H9 (cell line): ENCODE measurements around the gene CFAP45. TPM values are rescaled to one million over a fixed set of nuclear protein-coding genes. Genes with fewer than 3 reads are reported as not detected.

Experiments
- DNase-seq: peaks from one replicate; pipeline ENCODE4 v3.0.0-alpha.2; 2017
- H2AFZ ChIP-seq: one replicate; pipeline ENCODE4 v1.6.1; 2013; ENCODE audit warnings: mild to moderate bottlenecking, low read length, control low read depth, moderate library complexity
- H2AK5ac ChIP-seq: 2 replicates; pipeline ENCODE4 v1.6.1; 2013; ENCODE audit warnings: low read length, control low read depth, mixed read lengths; ENCODE audit not compliant: insufficient read length
- H2BK120ac ChIP-seq: one replicate; pipeline ENCODE4 v1.6.1; 2013; ENCODE audit warnings: low read depth, mild to moderate bottlenecking, low read length, control low read depth, inconsistent platforms; ENCODE audit not compliant: poor library complexity, severe bottlenecking
- H2BK12ac ChIP-seq: 2 replicates; pipeline ENCODE4 v1.6.1; 2013; ENCODE audit warnings: low read length, control low read depth, mixed read lengths, low read depth; ENCODE audit not compliant: insufficient read length
- H2BK15ac ChIP-seq: 2 replicates; pipeline ENCODE4 v1.6.1; 2013; ENCODE audit warnings: low read depth, low read length, control low read depth
- H2BK20ac ChIP-seq: one replicate; pipeline ENCODE4 v1.6.1; 2013; ENCODE audit warnings: low read depth, mild to moderate bottlenecking, low read length, control low read depth, inconsistent platforms; ENCODE audit not compliant: poor library complexity, severe bottlenecking
- H2BK5ac ChIP-seq: 2 replicates; pipeline ENCODE4 v1.6.1; 2013; ENCODE audit warnings: low read length, control low read depth, mixed read lengths; ENCODE audit not compliant: insufficient read length
- H3K14ac ChIP-seq: 2 replicates; pipeline ENCODE4 v1.6.1; 2013; ENCODE audit warnings: low read length, control low read depth; ENCODE audit not compliant: insufficient read depth
- H3K18ac ChIP-seq: 2 replicates; pipeline ENCODE4 v1.6.1; 2013; ENCODE audit warnings: low read depth, mild to moderate bottlenecking, mixed read lengths, low read length, control low read depth; ENCODE audit not compliant: insufficient read length
- H3K23ac ChIP-seq: 2 replicates; pipeline ENCODE4 v1.6.1; 2013; ENCODE audit warnings: low read length, control low read depth, mixed read lengths, low read depth; ENCODE audit not compliant: insufficient read length
- H3K23me2 ChIP-seq: 2 replicates; pipeline ENCODE4 v1.6.1; 2013; ENCODE audit warnings: low read depth, mild to moderate bottlenecking, mixed read lengths, low read length, control low read depth; ENCODE audit not compliant: insufficient read length, poor library complexity, severe bottlenecking
- H3K27ac ChIP-seq: 2 replicates; pipeline ENCODE4 v1.5.1; 2013; ENCODE audit warnings: low read length, control low read depth, mixed read lengths, low read depth; ENCODE audit not compliant: insufficient read length
- H3K27me3 ChIP-seq: 2 replicates; pipeline ENCODE4 v1.6.1; 2013; ENCODE audit warnings: low read length, control low read depth, inconsistent platforms; ENCODE audit not compliant: insufficient read depth
- H3K4ac ChIP-seq: 2 replicates; pipeline ENCODE4 v1.6.1; 2013; ENCODE audit warnings: low read depth, mild to moderate bottlenecking, control low read depth, inconsistent platforms, low read length, moderate library complexity
- H3K4me1 ChIP-seq: 2 replicates; pipeline ENCODE4 v1.6.1; 2013; ENCODE audit warnings: low read length, control low read depth, inconsistent platforms; ENCODE audit not compliant: insufficient read depth
- H3K4me2 ChIP-seq: 2 replicates; pipeline ENCODE4 v1.6.1; 2013; ENCODE audit warnings: low read length, control low read depth, mixed read lengths; ENCODE audit not compliant: insufficient read length, insufficient read depth
- H3K56ac ChIP-seq: 2 replicates; pipeline ENCODE4 v1.6.1; 2013; ENCODE audit warnings: low read depth, mild to moderate bottlenecking, mixed read lengths, low read length, control low read depth; ENCODE audit not compliant: insufficient read length
- H3K79me1 ChIP-seq: 2 replicates; pipeline ENCODE4 v1.6.1; 2013; ENCODE audit warnings: low read depth, mild to moderate bottlenecking, moderate library complexity, low read length, control low read depth, inconsistent platforms; ENCODE audit not compliant: insufficient read depth, poor library complexity, severe bottlenecking
- H3K79me2 ChIP-seq: 2 replicates; pipeline ENCODE4 v1.6.1; 2013; ENCODE audit warnings: low read length, control low read depth, inconsistent platforms; ENCODE audit not compliant: insufficient read depth
- H3K9ac ChIP-seq: 2 replicates; pipeline ENCODE4 v1.6.1; 2013; ENCODE audit warnings: low read length, control low read depth, mixed read lengths; ENCODE audit not compliant: insufficient read length; ENCODE audit errors: extremely low read depth
- H3K9me3 ChIP-seq: one replicate; pipeline ENCODE4 v1.6.1; 2013; ENCODE audit warnings: low read depth, low read length, inconsistent platforms; ENCODE audit not compliant: control insufficient read depth
- H3T11ph ChIP-seq: one replicate; pipeline ENCODE4 v1.6.1; 2013; ENCODE audit warnings: mild to moderate bottlenecking, low read length, control low read depth, inconsistent platforms
- H4K20me1 ChIP-seq: one replicate; pipeline ENCODE4 v1.6.1; 2013; ENCODE audit not compliant: control insufficient read depth, insufficient read length, insufficient read depth
- H4K5ac ChIP-seq: 2 replicates; pipeline ENCODE4 v1.6.1; 2013; ENCODE audit warnings: low read depth, mild to moderate bottlenecking, mixed read lengths, low read length, control low read depth; ENCODE audit not compliant: insufficient read length
- H4K8ac ChIP-seq: replicated peaks from 2 replicates; pipeline ENCODE4 v1.6.1; 2013; ENCODE audit warnings: low read length, control low read depth, mixed read lengths, low read depth; ENCODE audit not compliant: insufficient read length
- H4K91ac ChIP-seq: 2 replicates; pipeline ENCODE4 v1.6.1; 2013; ENCODE audit warnings: low read depth, mild to moderate bottlenecking, moderate library complexity, mixed read lengths, low read length, control low read depth; ENCODE audit not compliant: insufficient read length
- H3K27ac Mint-ChIP-seq, 3 experiments: 2 replicates in 2 of 3; 3 replicates in 1 of 3; pipeline ENCODE4 v1.8.0; 2020 to 2021; ENCODE audit warnings: mixed read lengths in 3 of 3, mild to moderate bottlenecking in 1 of 3, moderate library complexity in 1 of 3
- H3K27me3 Mint-ChIP-seq: 2 replicates; pipeline ENCODE4 v1.8.0; 2021; ENCODE audit warnings: low read depth, mild to moderate bottlenecking, moderate library complexity, mixed read lengths
- H3K36me3 Mint-ChIP-seq, 3 experiments: 2 replicates in 2 of 3; 3 replicates in 1 of 3; pipeline ENCODE4 v1.8.0; 2020 to 2021; ENCODE audit warnings: low read depth in 3 of 3, mixed read lengths in 3 of 3; ENCODE audit not compliant: insufficient read depth in 1 of 3
- H3K4me1 Mint-ChIP-seq, 2 experiments: 2 replicates each; pipeline ENCODE4 v1.8.0; 2020; ENCODE audit warnings: mixed read lengths in 2 of 2
- H3K4me3 Mint-ChIP-seq, 2 experiments: 2 replicates in 1 of 2; 3 replicates in 1 of 2; pipeline ENCODE4 v1.8.0; 2020 to 2021; ENCODE audit warnings: mild to moderate bottlenecking in 2 of 2, mixed read lengths in 2 of 2, moderate library complexity in 1 of 2
- H3K9me3 Mint-ChIP-seq, 2 experiments: 2 replicates in 1 of 2; 3 replicates in 1 of 2; pipeline ENCODE4 v1.8.0; 2020; ENCODE audit warnings: mild to moderate bottlenecking in 2 of 2, mixed read lengths in 2 of 2, moderate library complexity in 1 of 2
- WGBS: extraction: QIAGEN DNeasy Blood & Tissue Kit; methylation state at CpG from one replicate; pipeline ENCODE4 v1.1.7; 2013; ENCODE audit warnings: missing lambda C conversion rate, low lambda C conversion rate, mixed read lengths; ENCODE audit not compliant: insufficient read length; ENCODE audit errors: extremely low coverage; 5-methylcytosine and 5-hydroxymethylcytosine counted together
- total RNA-seq: library from RNA; stranded (reverse); gene quantifications from 2 replicates; pipeline ENCODE4 v1.2.1, GENCODE V29; 2021
- TF ChIP-seq, protein P1 (sequence below): fragments of 200-600 bp; sonication (generic); conservative IDR thresholded peaks from 3 replicates; pipeline ENCODE4 v1.8.0; 2021; ENCODE audit warnings: antibody characterized with exemption, mild to moderate bottlenecking

Gene CFAP45
- total RNA-seq, 1 experiment from 2014 or later: 0.85 TPM

DNA sequence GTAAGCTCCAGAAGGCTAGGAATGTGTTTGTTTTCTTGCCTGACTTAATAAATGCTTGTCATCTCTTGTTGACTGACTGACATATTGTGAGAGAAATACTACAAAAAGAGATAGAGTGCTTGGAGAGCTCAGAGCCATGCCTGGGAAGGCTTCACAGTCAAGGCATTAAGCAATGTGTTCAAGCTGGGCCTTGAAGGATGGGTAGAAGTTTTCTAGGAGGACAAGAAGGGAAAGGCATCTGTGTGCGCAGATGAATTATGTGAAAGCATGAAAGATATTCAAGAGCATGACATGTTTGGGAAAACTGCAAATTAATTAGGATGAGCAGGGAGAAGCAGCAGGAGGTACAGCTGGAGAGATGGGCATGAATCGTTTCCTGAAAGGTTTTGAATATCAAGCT lies 67.7 kb downstream of the CFAP45 start:
- Histone ChIP-seq H3K14ac (no peak overlapping the region), H3T11ph (no peak overlapping the region), H3K27ac (no peak overlapping the region), H3K9me3 (no peaks in the 10 kb centered on the region), H3K18ac (no peak overlapping the region), H3K56ac (no peak overlapping the region), H3K27me3 (no peaks in the 10 kb centered on the region), H3K4me2 (no peak overlapping the region), H3K23ac (no peak overlapping the region), H2BK5ac (no peak overlapping the region), H3K4ac (no peak overlapping the region), H2BK20ac (no peak overlapping the region), H3K4me1 (no peaks in the 10 kb centered on the region), H3K79me2 (no peaks in the 10 kb centered on the region), H2BK12ac (no peak overlapping the region), H4K91ac (no peak overlapping the region), H2BK15ac (no peak overlapping the region), H3K79me1 (no peaks in the 10 kb centered on the region), H2AK5ac (no peak overlapping the region), H2BK120ac (no peak overlapping the region), H2AFZ (no peak overlapping the region), H3K9ac (no peak overlapping the region), H4K5ac (no peak overlapping the region), H3K23me2 (no peaks in the 10 kb centered on the region), H4K8ac (no peak overlapping the region), H4K20me1 (no peaks in the 10 kb centered on the region)
- H3K4me1 Mint-ChIP-seq: peaks cover 19 to 20% of the 10 kb centered on the region in 2 experiments
- H3K4me3 Mint-ChIP-seq: no peak overlapping the region
- no peak for DNase-seq
- TF ChIP-seq, protein P1, sequence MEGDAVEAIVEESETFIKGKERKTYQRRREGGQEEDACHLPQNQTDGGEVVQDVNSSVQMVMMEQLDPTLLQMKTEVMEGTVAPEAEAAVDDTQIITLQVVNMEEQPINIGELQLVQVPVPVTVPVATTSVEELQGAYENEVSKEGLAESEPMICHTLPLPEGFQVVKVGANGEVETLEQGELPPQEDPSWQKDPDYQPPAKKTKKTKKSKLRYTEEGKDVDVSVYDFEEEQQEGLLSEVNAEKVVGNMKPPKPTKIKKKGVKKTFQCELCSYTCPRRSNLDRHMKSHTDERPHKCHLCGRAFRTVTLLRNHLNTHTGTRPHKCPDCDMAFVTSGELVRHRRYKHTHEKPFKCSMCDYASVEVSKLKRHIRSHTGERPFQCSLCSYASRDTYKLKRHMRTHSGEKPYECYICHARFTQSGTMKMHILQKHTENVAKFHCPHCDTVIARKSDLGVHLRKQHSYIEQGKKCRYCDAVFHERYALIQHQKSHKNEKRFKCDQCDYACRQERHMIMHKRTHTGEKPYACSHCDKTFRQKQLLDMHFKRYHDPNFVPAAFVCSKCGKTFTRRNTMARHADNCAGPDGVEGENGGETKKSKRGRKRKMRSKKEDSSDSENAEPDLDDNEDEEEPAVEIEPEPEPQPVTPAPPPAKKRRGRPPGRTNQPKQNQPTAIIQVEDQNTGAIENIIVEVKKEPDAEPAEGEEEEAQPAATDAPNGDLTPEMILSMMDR: no peak
- peaks cover 46% of the 10 kb centered on the region for H3K27me3 Mint-ChIP-seq
- peak overlapping the region in 1 of 3 experiments; percentile 26; a peak in 2 of 7 replicates for H3K27ac Mint-ChIP-seq
- H3K36me3 Mint-ChIP-seq: no peaks in the 10 kb centered on the region
- no peaks in the 10 kb centered on the region for H3K9me3 Mint-ChIP-seq
- no CpG with 5 or more reads among the region's 2 CpGs for WGBS
